ENCODE measurements around the gene CNPY4.

Gene CNPY4

DNA sequence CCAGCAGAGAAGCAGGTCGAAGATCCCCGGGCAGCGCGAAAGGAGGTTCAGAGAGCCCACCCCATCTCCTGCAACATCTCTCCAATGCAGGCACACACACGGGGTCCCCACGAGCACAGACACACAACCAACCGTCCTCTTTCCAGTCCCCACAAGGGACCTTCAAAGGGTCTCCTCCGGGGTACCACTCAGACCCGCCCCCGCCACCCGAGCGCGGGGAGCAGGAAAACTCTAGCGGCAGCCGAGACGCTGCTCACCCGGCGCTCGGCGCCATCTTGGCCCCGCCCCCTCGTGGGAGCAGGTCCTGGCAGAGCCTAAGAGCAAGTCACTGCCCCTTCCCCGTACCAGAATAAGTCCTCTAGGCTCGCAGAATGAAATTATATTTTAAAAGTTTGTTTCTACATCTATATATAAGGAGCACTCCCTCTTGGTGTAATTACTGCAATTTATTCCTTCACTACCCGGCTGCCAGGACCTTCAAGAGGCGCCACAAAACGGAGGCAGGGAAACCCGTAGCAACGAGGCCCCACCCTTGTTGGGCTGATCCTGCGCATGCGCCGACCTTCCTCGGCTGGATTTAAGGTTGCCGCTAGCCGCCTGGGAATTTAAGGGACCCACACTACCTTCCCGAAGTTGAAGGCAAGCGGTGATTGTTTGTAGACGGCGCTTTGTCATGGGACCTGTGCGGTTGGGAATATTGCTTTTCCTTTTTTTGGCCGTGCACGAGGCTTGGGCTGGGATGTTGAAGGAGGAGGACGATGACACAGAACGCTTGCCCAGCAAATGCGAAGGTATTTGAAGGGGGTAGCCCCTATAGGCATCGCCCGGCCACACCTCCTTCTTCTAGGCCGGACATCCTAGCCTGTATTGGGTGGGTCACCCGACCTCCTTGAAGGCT lies at the start of gene CNPY4, which contains the start of gene TAF6:
CNPY4 (plus strand) TSS at position 563 of the 898 bp plus-strand sequence; CDS start at position 674, 111 bp downstream.
TAF6 (minus strand) TSS at position 287 of the 898 bp plus-strand sequence. CDS start 5,149 bp downstream, outside the sequence.
- DNase-seq: peak; percentile 74

DNA sequence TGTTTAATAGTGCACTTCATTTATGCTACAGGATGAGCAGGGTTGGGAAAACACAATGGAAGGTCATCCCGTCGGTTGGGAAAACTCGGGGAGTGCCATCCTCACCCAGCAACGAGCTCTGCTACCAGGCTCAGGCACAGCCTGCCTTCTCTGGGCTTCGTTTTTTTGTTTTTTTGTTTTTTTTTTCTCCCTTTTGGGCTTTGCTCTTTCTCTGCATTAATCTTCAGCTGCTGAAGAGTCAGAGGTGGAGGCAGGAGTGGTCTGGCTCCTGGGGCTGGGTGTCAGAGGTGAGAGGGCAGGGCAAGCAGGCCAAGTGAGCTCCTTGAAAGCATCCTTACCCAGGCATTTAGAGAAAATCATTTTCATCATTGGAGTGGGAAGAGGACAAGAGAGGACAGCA lies 49.4 kb upstream of the CNPY4 start:
- DNase-seq: no peak

DNA sequence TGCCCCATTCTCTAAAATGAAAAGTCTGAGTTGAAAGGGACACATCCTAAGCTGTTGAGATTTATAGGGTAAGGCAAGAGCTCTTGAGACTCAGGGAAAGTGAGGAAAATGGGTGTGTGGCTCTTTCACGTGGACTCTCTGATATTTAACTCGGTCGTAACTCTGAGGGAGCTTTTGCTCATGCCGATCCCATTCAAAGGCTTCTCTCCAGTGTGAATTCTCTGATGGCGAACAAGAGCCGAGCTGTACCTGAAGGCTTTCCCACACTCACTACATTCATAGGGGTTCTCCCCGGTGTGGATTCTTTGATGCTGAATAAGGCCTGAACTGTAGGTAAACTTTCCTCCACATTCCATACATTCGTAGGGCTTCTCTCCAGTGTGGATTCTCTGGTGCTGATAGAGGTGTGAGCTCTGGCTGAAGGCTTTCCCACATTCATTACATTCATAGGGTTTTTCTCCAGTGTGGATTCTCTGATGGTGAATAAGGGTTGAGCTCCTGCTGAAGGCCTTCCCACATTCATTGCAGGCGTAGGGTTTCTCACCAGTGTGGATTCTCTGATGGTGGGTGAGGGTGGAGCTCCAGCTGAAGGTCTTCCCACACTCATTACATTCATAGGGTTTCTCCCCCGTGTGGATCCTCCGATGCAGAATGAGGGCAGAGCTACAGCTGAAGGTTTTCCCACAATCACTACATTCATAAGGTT lies 48.3 kb upstream of the CNPY4 start:
- no peak for DNase-seq

GRCh38 chr7:100072462-100072861 lies 47.0 kb upstream of the CNPY4 start:
- no peak for DNase-seq

DNA sequence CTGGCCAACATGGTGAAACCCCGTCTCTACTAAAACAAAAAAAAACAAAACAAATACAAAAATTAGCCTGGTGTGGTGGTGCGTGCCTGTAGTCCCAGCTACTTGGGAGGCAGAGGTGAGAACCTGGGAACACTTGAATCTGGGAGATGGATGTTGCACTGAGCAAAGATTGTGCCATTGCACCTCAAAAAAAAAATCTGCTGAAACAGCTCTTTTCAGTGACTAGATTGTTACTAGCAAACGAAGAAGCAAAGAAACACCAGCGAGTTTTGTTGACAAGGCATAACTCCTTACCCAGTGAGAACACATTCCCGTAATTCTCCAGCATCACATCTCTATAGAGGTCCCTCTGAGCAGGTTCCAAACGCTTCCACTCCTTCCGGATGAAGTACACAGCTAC lies 44.6 kb upstream of the CNPY4 start:
- no peak for DNase-seq

DNA sequence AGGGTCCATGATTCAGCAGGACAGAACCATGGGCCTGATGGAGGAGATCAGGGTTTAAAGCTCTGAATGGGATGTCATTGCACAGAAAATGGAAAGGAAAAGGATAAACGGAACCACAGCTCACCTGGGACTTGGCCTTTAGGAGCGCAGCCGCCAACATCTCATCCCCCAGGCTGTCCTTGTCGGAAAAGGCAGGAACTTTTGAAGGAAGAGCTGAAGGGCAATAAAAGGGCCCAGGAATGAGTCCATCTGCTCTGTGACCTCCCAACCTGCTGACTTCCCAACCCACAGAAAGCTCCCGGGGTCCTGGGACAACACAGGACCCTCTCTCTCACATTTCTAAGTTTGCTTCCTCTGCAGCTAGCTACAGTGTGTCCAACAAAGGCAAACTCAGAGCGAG lies 44.0 kb upstream of the CNPY4 start:
- DNase-seq: no peak

GRCh38 chr7:100077205-100077604 lies 42.2 kb upstream of the CNPY4 start:
- DNase-seq: no peak

- no peak for DNase-seq
Measured at GRCh38 chr7:100079024-100079560, 40.3 kb upstream of the CNPY4 start.

DNA sequence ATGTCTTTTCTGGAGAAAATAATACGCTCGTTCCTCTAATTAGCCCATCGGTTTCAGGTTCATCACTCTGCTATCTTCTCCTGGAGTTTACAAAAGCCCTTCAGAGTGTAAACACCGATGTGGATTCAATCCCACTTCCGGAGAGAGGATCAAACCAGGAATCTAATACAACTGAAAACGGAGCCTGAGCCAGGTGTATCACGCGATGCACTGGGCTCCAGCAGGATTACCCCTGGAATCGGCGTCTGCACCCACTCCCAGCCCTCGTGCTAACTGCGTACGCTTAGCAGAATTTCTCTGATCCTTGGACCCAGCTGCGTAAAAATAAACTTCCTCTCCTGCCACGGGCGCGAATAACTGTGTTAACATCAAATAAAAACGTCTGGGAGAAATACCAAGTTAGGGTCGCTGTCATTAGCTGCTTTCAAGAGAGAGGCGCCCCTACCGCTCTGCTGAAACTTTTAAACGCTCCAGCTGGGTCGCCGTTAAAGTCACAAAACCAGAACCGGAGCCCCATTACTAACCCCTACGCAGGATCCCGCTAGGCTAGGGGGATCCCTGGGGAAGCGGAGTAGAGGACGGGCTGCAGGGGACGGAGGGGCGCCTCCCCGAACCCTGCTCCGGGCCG lies 38.4 kb upstream of the CNPY4 start:
- peak; percentile 8 for DNase-seq

- peak; percentile 90 for DNase-seq
Measured at GRCh38 chr7:100081535-100082102, 37.8 kb upstream of the CNPY4 start, which contains the start of gene ZNF3. Gene ZNF3 (minus strand): TSS chr7:100081723. CDS start chr7:100077357, 4,366 bp downstream.

DNA sequence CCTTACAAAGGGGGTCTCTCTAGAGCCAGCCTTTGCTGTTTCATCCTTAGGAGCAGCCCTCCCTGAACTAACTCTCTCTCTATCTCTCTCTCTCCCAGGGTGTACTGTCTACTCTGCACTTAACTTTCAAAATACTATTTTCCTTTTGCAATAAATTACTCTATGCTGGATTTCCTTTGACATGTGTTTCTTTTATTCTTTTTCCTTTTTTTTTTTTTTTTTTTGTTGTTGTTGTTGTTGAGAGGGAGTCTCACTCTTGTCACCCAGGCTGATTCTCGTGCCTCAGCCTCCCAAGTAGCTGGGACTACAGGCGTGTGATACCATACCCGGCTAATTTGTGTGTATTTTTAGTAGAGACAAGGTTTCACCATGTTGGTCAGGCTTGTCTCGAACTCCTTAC lies 36.5 kb upstream of the CNPY4 start:
- no peak for DNase-seq

GRCh38 chr7:100085515-100085914 lies 33.9 kb upstream of the CNPY4 start:
- DNase-seq: no peak

- DNase-seq: no peak
Measured at GRCh38 chr7:100087055-100087750, 32.2 kb upstream of the CNPY4 start.

GRCh38 chr7:100088095-100088620 lies 31.3 kb upstream of the CNPY4 start:
- no peak for DNase-seq

DNA sequence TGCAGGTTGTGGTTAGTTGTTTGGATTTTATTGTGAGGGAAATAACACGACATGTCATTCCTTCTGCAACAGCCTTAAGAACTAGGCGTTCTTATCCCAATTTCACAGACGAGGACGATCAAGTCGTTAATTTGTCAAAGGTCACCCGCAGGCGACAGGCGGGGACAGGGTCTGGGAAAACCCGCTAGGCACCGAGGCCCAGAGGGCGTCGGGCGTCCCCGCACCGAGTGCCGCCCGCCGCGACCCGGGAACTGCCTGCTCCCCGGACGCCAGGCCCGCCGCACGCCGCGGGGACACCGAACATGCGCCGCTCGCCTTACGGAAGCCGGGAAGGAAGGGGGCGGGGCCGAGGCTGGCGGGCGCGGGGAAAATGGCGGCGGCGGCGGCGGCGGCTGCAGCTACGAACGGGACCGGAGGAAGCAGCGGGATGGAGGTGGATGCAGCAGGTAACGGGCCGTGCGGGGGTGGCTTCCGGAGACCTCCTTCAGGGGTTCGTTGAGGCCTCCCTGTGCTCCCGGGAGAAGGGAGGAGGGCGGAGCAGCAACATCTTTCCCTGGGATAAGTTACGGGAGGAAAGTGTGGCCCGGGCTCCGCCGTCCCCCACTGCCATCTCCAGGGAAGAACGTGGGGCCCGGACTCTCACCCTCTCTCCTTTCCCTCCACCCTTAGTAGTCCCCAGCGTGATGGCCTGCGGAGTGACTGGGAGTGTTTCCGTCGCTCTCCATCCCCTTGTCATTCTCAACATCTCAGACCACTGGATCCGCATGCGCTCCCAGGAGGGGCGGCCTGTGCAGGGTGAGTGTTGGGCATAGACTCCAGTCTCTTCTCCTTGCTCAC lies 30.6 kb upstream of the CNPY4 start, which contains the start of gene COPS6:
COPS6 (plus strand) TSS at position 349 of the 837 bp plus-strand sequence; CDS start at position 371, 22 bp downstream.
- peak; percentile 48 for DNase-seq

DNA sequence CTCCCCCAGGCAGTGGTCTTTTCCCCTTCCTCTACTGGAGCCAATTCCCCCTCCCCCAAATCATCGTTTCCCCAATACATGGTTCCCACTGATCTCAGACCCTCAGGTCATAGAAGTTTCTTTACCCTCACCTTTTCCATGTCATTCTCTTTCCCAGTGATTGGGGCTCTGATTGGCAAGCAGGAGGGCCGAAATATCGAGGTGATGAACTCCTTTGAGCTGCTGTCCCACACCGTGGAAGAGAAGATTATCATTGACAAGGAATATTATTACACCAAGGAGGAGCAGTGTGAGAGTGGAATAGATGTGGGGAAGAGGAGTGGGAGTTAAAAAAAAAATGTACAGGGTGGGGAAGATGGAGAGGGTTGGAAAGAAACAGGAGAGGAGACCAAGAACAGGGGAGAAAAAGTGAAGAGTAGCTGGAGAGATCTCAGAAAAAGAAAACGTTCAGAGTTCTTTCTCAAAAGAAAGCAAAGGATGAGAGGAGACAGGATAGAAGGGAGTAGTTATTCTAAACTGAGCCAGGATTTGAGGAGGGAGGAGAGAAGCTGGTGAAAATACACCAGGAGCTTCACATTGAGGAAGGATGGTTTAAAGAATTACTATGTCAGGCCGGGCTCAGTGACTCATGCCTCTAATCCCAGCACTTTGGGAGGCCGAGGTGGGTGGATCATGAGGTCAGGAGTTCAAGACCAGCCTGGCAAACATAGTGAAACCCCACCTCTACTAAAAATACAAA lies 29.8 kb upstream of the CNPY4 start:
- DNase-seq: no peak

DNA sequence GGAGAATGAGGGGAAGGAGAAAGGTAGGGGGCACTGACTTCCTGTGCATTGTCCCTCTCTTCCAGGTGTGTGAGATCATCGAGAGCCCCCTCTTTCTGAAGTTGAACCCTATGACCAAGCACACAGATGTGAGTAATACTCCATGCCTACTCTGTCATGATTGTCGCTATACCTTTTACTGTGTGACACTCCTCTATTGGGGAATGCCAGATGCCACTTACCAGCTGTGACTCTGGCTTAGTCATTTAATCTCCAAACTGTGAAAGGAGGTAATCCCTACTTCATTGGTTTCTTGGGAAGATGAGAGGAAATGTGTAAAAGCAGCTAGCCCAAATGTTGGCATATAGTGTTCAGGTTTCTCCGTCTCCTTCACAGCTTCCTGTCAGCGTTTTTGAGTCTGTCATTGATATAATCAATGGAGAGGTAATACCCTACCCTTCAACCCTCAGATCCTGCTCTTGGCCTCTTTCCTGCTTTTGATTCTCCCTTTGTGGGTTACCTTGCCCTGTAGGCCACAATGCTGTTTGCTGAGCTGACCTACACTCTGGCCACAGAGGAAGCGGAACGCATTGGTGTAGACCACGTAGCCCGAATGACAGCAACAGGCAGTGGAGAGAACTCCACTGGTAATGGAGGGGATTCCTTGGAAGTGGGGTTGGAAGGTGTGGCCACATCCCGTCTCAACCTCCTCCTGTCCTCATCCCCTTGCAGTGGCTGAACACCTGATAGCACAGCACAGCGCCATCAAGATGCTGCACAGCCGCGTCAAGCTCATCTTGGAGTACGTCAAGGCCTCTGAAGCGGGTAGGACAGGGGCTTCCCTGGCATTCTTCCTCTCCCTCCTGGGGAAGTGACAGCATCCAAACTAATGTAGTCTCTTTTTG lies 28.7 kb upstream of the CNPY4 start:
- DNase-seq: no peak

DNA sequence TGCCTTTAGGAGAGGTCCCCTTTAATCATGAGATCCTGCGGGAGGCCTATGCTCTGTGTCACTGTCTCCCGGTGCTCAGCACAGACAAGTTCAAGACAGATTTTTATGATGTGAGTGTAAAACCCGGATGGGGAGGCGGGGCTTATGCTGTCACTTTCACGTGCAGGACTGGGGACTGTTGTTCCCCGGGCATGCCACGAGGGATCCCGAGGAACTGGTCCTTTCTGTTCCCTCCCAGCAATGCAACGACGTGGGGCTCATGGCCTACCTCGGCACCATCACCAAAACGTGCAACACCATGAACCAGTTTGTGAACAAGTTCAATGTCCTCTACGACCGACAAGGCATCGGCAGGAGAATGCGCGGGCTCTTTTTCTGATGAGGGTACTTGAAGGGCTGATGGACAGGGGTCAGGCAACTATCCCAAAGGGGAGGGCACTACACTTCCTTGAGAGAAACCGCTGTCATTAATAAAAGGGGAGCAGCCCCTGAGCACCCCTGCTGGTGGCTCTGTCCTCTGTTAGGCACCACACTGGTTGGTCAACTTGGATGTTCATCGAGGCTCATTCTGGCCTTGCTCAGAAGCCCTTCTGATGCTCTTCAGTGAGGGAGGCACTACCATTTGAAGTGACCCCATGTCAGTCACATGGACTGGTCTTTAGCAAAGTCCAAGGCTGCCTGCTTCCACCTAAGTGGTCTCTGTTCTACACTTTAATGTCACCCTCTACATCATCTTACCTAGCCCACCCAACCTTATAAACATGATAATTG lies 27.8 kb upstream of the CNPY4 start:
- peak; percentile 4 for DNase-seq

Measured in NCI-H510A (cell line).